SKM-1 (cell line): Measurements from ENCODE around the gene SVOPL.

Source experiments
- DNase-seq: peaks from one replicate; lab custom pipeline; 2025; ENCODE audit not compliant: unreplicated experiment; lab: John Stamatoyannopoulos, UW

Gene SVOPL

DNA sequence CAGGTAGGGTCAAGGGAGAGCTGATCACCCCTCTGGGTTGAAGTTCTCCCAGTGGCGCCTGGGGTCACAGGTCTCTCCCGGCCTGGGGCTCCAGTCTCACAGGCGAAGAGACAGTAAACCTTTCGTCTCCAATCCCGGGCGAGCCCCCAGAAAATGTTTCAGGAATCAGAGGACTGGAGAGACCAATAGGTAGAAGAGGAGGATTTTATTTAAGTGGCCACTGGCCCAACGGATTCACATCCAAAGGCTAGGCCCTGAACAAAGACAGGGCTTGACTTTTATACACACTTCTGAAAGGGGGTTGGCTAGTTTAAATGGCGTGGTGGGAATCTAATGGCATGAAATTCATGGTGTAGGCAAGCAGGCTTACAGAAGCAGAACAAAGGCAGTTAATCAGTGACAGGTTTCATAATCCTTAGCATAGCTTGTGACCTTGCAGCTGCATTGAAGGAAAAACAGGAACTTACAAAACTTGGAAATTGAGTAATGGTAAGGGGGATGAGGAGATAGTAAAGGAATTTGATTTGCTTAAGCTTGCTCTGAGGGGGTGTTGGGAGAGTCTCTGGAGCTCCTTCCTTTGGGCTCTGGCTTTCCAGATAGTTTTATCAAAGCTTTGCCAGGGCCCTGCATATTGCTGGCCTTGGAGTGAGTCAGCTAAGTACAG, 135.6 kb downstream of the SVOPL start:
- peak; percentile 94 for DNase-seq

DNA sequence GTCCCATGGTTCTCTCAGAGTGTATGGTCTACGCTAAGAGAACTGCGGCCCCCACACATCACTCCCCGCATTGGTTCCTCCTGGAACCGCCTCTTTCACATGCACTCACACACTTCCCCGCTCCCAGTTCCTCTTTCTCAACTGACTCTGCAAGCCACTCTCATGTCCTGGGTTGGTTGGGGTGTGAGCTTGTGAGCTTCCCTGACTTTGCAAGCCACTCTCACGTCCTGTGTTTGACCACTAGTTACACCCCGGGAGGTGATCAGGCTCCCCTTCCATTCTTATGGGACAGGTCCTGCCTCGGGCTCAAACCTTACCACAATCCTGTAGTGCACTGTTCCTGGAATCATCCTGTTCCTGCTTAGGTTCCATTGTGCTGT, 136.1 kb downstream of the SVOPL start:
- DNase-seq = peak; percentile 96

DNA sequence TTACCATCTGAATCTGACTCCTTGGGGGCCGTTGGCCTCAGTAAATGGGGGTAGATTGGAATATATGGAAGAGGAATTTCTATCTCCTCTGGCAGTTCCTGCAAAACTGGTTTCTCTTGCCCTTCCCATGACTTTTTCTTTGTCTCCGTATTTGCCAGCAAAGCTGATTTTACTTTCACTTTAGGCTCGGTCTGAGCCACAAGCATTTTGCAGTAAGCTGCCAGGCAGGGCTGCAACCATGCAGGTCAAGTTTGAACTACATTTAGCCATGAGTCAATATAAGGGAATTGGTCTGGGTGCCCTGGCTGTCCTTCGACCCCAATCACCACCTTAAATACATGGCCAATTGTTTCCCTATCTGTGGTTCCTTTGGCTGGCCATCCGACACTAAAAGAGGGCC, 136.8 kb downstream of the SVOPL start:
- DNase-seq = no peak

DNA sequence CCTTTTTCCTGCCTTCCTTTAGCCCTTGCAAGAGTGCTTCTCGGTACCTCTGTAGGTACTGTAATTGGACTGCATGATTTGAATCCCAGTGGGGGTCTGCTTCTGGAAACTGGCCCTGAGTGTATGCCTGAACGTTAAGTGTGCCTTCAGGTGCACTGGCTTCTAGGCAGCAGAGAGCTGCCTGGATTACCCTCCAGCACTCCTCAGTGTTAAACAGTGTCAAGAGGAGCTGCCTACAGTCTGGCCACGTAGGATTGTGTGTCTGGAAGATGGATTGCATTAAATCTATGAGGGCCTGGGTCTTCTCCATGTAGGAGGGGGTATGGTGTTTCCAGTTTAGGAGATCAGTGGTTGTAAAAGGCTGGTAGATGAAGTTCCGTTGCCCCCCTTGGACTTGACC, 137.4 kb downstream of the SVOPL start:
- DNase-seq = no peak

DNA sequence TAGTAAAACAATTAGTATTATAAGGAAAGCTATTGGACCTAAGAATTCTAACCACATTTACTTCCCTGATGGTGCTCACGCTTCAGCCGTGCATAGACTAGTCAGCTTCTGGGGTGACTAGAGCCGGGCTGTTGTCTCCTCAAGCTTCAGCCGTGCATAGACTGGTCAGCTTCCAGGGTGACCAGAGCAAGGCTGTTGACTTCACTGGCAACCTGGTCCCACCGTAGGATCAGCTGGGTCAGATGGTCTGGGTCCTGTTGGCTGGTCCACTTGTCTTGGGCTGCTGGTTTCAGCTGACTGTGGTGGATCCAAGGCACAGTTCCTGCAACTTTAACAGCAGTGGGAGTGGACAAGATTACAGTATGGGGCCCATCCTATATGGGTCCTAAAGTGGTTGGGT, 141.7 kb downstream of the SVOPL start:
- no peak for DNase-seq

DNA sequence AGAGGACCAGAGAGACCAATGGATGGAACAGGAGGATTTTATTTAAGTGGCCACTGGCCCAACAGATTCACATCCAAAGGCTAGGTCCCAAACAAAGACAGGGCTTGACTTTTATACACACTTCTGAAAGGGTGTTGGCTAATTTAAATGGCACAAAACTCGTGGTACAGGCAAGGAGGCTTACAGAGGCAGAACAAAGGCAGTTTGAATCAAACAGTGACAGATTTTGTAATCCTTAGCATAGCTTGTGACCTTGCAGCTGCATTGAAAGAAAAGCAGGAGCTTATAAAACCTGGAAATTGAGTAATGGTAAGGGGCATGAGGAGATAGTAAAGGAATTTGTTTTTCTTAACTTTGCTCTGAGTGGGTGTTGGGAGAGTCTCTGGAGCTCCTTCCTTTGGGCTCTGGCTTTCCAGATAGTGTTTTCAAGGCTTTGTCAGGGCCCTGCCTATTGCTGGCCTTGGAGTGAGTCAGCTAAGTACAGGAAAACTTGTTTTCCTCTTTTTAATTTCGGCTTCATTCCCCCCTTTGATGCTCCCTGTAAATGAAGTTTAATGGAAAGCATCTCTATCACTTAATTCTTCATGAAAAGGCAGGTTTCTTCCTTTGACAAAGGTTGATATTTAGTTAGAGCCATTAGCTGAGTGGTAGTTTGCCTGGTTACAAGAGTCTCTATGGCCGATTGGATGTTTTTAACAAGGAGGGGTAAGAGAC, 144.2 kb downstream of the SVOPL start:
- no peak for DNase-seq

DNA sequence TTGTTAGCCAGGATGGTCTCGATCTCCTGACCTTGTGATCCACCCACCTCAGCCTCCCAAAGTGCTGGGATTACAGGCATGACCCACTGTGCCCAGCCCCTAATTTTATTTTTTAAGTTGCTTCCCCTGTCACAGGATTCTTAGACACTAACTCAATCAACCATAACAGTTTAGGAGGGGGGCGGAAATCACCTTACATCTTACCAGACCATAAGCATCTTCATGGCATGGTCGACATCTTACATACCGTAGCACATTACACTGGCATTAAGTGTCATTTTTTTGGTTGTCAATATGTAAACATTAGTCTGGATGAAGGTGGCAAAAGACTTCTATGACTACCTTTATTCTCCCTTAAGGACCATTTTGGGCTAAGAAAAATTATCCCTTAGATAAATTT, 145.5 kb downstream of the SVOPL start:
- DNase-seq = no peak

DNA sequence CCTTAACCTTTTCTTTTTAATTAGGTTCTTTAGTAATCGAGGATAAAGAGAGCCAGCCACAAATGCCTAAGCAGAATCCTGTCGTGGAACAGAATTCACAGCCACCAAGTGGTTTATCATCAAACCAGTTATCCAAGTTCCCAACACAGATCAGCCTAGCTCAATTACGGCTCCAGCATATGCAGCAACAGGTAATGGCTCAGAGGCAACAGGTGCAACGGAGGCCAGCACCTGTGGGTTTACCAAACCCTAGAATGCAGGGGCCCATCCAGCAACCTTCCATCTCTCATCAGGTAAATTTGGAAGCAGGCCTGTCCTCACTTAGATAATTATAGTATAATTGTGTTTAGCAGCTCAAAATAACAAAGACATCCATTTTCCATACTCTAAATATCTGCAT, 146.5 kb downstream of the SVOPL start:
- no peak for DNase-seq

DNA sequence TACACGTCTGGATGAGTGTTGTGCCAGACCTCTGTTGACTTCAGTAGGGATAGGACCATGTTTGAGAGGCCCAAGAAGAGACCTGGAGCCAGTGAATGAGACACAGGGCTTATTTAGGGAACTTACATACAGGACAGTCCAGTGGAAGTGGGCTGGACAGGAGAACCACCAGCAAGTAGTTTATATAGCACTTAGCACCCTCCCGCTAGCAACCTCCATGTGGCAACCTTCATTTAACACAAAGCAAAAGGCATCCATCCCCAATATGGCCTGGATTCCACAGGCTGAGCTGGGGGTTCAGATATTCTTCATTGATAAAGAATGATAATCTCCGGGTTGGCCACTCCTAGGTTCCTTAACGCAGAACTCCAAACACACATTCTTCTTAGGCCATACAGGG, 147.4 kb downstream of the SVOPL start:
- DNase-seq = no peak

DNA sequence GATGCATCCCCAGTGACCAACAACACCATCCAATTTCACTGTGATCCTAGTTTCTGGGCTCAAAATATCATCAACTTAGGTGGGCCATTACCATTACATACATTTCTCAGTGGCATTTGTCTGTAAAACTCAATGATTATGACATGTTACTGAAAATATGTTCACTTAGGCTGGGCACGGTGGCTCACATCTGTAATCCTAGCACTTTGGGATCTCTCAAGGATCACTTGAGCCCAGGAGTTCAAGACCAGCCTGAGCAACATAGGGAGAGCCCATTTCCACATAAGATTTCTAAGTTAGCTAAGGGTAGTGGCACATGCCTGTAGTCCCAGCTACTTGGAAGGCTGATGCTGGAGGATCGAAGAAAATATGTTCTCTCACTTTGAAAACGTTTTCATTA, 150.1 kb downstream of the SVOPL start:
- DNase-seq = no peak

DNA sequence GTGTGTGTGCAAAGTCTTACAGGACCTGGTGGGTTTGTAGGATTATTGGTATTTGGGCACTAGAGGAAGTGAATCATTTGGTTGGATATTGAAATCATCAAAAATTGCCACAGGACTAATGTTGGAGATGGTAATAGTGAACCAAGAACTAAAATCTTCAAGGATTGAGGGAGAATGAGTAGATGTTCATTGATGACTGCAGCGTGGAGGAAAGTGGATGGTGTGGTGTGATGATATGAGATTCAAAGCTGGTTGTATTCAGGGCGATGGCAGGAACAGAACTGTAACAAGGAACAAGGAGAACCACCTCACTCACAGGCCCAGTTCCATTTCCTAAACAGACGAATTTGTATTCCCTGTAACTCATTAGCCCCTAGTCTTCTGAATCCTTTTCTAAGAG, 150.8 kb downstream of the SVOPL start:
- DNase-seq = no peak

DNA sequence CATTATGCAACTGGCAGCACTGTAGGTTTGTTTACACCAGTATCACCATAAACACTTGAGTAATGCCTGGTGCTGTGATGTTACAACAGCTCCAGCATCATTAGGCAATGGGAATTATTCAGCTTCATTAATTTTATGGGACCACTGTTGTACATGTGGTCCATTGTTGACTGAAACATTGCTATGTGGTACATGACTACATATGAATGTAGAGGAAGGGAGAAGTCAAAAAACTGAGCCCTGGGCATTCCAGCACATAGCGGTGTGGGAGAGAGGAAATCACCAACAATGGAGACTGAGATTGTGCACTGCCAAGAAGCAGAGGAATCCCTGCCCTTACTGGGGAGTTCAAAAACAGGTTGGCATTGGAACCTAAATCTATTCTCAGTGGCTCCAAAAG, 152.1 kb downstream of the SVOPL start:
- DNase-seq = no peak

DNA sequence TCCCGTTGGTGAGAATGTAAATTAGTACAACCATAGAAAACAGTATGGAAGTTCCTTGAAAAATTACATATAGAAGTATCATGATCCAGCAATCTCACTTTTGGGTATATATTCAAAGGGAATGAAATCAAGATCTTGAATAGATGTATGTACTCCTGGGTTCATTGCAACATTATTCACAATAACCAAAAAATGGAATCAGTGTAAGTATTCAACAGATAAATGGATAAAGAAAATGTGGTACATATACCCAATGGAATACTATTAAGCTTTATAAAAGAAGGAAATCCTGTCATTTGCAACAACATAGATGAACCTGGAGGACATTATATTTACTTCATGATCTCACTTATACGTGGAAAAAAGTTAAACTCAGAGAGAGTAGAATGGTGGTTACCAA, 154.3 kb downstream of the SVOPL start:
- no peak for DNase-seq

DNA sequence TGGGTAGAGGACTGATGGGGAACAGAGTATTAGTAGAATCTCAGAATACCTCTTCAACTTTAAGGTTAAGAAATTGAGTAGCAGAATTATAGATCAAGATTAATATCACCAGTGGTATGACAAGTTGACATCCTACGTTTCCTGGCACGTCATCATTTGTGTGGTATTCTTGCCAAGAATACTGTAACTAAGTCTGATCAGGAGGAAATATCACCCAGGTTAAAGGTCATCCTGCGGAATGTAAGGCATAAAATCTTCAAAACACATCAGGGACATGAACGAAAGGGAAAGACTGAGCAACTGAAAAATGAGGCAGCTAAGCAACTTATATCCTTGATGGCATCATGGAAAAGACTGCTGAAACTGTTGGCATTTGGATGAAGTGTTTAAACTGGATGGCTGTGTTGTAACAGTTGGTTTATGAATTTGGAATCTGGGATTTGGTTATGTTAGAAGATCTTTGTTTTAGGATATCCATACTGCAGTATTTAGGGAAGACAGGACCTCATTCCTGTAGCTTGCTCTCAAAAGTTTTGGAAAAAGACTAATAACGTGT, 155.0 kb downstream of the SVOPL start:
- no peak for DNase-seq

DNA sequence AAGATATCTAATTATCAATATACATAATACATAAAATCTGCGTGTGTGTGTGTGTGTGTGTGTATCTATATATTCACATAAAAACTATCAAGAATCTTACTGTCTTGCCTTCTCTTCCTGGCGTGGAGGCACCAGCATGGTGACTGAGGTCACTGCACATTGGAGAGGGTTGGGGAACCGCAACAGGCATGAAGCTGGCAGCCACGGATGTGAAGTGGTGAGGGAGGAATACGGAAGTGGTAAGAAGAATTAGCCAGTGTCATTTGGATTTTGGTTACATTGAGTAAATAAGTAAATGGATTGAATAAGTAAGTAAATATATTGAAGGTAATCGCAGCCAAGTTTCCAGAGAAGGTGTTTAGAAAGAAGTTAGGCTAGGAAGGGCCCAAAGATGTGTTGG, 156.0 kb downstream of the SVOPL start:
- DNase-seq = no peak
